Psoas muscle (tissue), 8 donors: Measurements from ENCODE around the gene RAB14. TPM values are rescaled to one million over a fixed set of nuclear protein-coding genes. Genes with fewer than 3 reads are reported as not detected.

ENCODE experiments used
- ATAC-seq, 4 donors: fragments of 200-7000 bp; cut with Tn5 transposase; one replicate each; pipeline ENCODE4 v1.9.1; 2020; ENCODE audit warnings: moderate library complexity in 3 of 4, mild to moderate bottlenecking in 2 of 4
- DNase-seq, 2 donors: peaks; one replicate each; pipeline ENCODE4 v3.0.0-alpha.2; 2020
- H3K27ac ChIP-seq: fragments of 200-600 bp; one replicate; pipeline ENCODE4 v1.8.0; 2022
- H3K27me3 ChIP-seq, 3 donors: fragments of 200-600 bp in 1 of 3; one replicate each; pipeline versions ENCODE4 v1.6.1 to v1.8.0; 2013 to 2022; ENCODE audit warnings: low read length in 2 of 3, mild to moderate bottlenecking in 2 of 3, moderate library complexity in 1 of 3; ENCODE audit not compliant: insufficient read depth in 3 of 3
- H3K36me3 ChIP-seq, 2 donors: fragments of 200-600 bp in 1 of 2; one replicate each; pipeline versions ENCODE4 v1.6.1 to v1.8.0; 2013 to 2022; ENCODE audit warnings: low read depth in 1 of 2, mild to moderate bottlenecking in 1 of 2, moderate library complexity in 1 of 2; ENCODE audit not compliant: insufficient read depth in 1 of 2
- H3K4me1 ChIP-seq: fragments of 200-600 bp; one replicate; pipeline ENCODE4 v1.8.0; 2022
- H3K4me3 ChIP-seq: fragments of 200-600 bp; one replicate; pipeline ENCODE4 v1.8.0; 2022; ENCODE audit warnings: mild to moderate bottlenecking
- H3K9me3 ChIP-seq: fragments of 200-600 bp; one replicate; pipeline ENCODE4 v1.8.0; 2022
- CTCF ChIP-seq: fragments of 200-600 bp; IDR thresholded peaks from one replicate; pipeline ENCODE4 v1.8.0; 2022; ENCODE audit warnings: antibody characterized with exemption
- WGBS, 3 donors: extraction: QIAGEN DNeasy Blood & Tissue Kit; methylation state at CpG; one replicate each; pipeline versions ENCODE4 v1.1.6 to v1.1.7; 2013; 5-methylcytosine and 5-hydroxymethylcytosine counted together
- intact Hi-C, 2 donors: fragments of 100-400 bp; cut with DNase I; formaldehyde crosslinking; loops; one replicate each; pipeline versions ENCODE4 v1.11.0 to v1.14.2; 2022
- polyA plus RNA-seq, 3 donors: library from polyadenylated mRNA; stranded (reverse); fragments of 200-250 nt; gene quantifications; one replicate each; pipeline ENCODE4 v1.2.3, GENCODE V29; 2013
- total RNA-seq, 4 donors: library from RNA; stranded (reverse); fragmentation: NEBNext Ultra II Directional in 2 of 4; extraction: Animal tissue kit (Norgen Biotek cat#: 25700) in 2 of 4; gene quantifications; one replicate each; pipeline versions ENCODE4 v1.2.1 to v1.2.4, GENCODE V29; 2021 to 2023
- donor health status: healthy with polysubstance abuse.
- donor health status: DM: no; HTN: no; CAD: no; lungs with moderate emphysema.
- donor health status: Bipolar disorder and iron deficiency.
- donor health status: healthy.
- donor health status: DM: yes; HTN: yes; CAD: no.
- donor health status: DM: no; HTN: no; CAD: no.
- donor health status: DM: no; HTN: no; CAD: no.
- donor health status: DM: yes; HTN: yes; CAD: no.

Gene RAB14
- total and polyA plus RNA-seq, 7 donors = 17.6 to 51.5 (median 43.6) TPM

GRCh38 chr9:121169094-121169601 lies 32.5 kb downstream of the RAB14 start:
- peaks cover 17 to 75% of the 10 kb centered on the region in 2 donors for H3K36me3 ChIP-seq
- 76 to 81% (median 76%) methylated on average over 3 of the region's 3 CpGs for WGBS, 3 donors
- no peaks in the 10 kb centered on the region for H3K27me3 ChIP-seq
- H3K9me3 ChIP-seq = no peaks in the 10 kb centered on the region
- no peak overlapping the region for H3K4me3 ChIP-seq
- ATAC-seq (peak in 1 of 4 donors; percentile 45), DNase-seq (no peak)
- intact Hi-C loops = no loop called here
- TF ChIP-seq CTCF = peak; percentile 25
- H3K4me1 ChIP-seq = no peaks in the 10 kb centered on the region
- H3K27ac ChIP-seq = no peak overlapping the region

GRCh38 chr9:121168052-121168451 lies 33.6 kb downstream of the RAB14 start:
- ATAC-seq (no peak), DNase-seq (no peak)
- no peak for TF ChIP-seq CTCF
- no peaks in the 10 kb centered on the region for H3K27me3 ChIP-seq
- no peaks in the 10 kb centered on the region for H3K4me1 ChIP-seq
- intact Hi-C loops = no loop called here
- peaks cover 13 to 67% of the 10 kb centered on the region in 2 donors for H3K36me3 ChIP-seq
- H3K4me3 ChIP-seq = no peak overlapping the region
- H3K9me3 ChIP-seq = no peaks in the 10 kb centered on the region
- H3K27ac ChIP-seq = no peak overlapping the region
- 74 to 84% (median 83%) methylated on average over 2 of the region's 2 CpGs for WGBS, 3 donors

- TF ChIP-seq CTCF = no peak
- Histone ChIP-seq H3K4me1 (no peaks in the 10 kb centered on the region), H3K9me3 (no peaks in the 10 kb centered on the region), H3K27me3 (no peaks in the 10 kb centered on the region), H3K4me3 (no peak overlapping the region), H3K36me3 (peaks cover 0 to 76% of the 10 kb centered on the region in 2 donors), H3K27ac (no peak overlapping the region)
- WGBS, 3 donors = 80 to 91% (median 88%) methylated on average over 1 of the region's 1 CpG
- intact Hi-C loops = no loop called here
- ATAC-seq (no peak), DNase-seq (no peak)
Observed at GRCh38 chr9:121160025-121160424, 41.6 kb downstream of the RAB14 start.

- Histone ChIP-seq H3K27me3 (no peaks in the 10 kb centered on the region), H3K4me3 (no peak overlapping the region), H3K9me3 (no peaks in the 10 kb centered on the region), H3K36me3 (peaks cover 0 to 77% of the 10 kb centered on the region in 2 donors), H3K27ac (no peak overlapping the region), H3K4me1 (no peaks in the 10 kb centered on the region)
- ATAC-seq (no peak), DNase-seq (no peak)
- 91 to 97% (median 93%) methylated on average over 4 of the region's 4 CpGs for WGBS, 3 donors
- no peak for TF ChIP-seq CTCF
- intact Hi-C loops = no loop called here
Observed at GRCh38 chr9:121157939-121158338, 43.7 kb downstream of the RAB14 start.

- Histone ChIP-seq H3K9me3 (no peaks in the 10 kb centered on the region), H3K4me3 (no peak overlapping the region), H3K27me3 (no peaks in the 10 kb centered on the region), H3K27ac (no peak overlapping the region), H3K4me1 (no peaks in the 10 kb centered on the region), H3K36me3 (peaks cover 0 to 72% of the 10 kb centered on the region in 2 donors)
- WGBS, 3 donors = 67 to 73% (median 69%) methylated on average over 2 of the region's 2 CpGs
- no peak for ATAC-seq
- DNase-seq = no peak
- TF ChIP-seq CTCF = no peak
- intact Hi-C loops = no loop called here
Observed at GRCh38 chr9:121156263-121156731, 45.4 kb downstream of the RAB14 start.
